SJCRH30 (cell line): ENCODE data around the gene TP63. TPM values are rescaled to one million over a fixed set of nuclear protein-coding genes. Genes with fewer than 3 reads are reported as not detected.
"Not testable (repeated sequence)": the region's sequence is repeated elsewhere in the genome, so short reads cannot be mapped to it uniquely, and the experiment has no call there.

Experiments used
- DNase-seq, 2 experiments: peaks; one replicate each; pipeline ENCODE4 v3.0.0-alpha.2; 2015 to 2020
- H3K27ac ChIP-seq: fragments of 250-450 bp; sonication (Bioruptor Pico); 2 replicates; pipeline ENCODE4 v1.5.1; 2020; ENCODE audit warnings: mild to moderate bottlenecking, moderate library complexity
- H3K27me3 ChIP-seq: fragments of 250-450 bp; sonication (Bioruptor Pico); 2 replicates; pipeline ENCODE4 v1.5.1; 2020; ENCODE audit warnings: mild to moderate bottlenecking, moderate library complexity
- H3K36me3 ChIP-seq: fragments of 250-450 bp; sonication (Bioruptor Pico); 2 replicates; pipeline ENCODE4 v1.5.1; 2020; ENCODE audit warnings: mild to moderate bottlenecking, moderate library complexity
- H3K4me1 ChIP-seq: fragments of 250-450 bp; sonication (Bioruptor Pico); 2 replicates; pipeline ENCODE4 v1.5.1; 2020; ENCODE audit warnings: mild to moderate bottlenecking, moderate library complexity
- H3K4me3 ChIP-seq: fragments of 250-450 bp; sonication (Bioruptor Pico); 2 replicates; pipeline ENCODE4 v1.5.1; 2020; ENCODE audit warnings: mild to moderate bottlenecking, moderate library complexity
- H3K9me3 ChIP-seq: fragments of 250-450 bp; sonication (Bioruptor Pico); replicated peaks from 2 replicates; pipeline ENCODE4 v1.5.1; 2020; ENCODE audit warnings: mild to moderate bottlenecking, moderate library complexity
- total RNA-seq: library from RNA; depleted of rRNA; stranded (reverse); fragments of >200 nt; shearing (Covaris generic); gene quantifications from 2 replicates; pipeline ENCODE4 v1.2.3, GENCODE V29; 2014

The TP63 gene
- total RNA-seq, 1 experiment from 2014 or later = 1.1 TPM

DNA sequence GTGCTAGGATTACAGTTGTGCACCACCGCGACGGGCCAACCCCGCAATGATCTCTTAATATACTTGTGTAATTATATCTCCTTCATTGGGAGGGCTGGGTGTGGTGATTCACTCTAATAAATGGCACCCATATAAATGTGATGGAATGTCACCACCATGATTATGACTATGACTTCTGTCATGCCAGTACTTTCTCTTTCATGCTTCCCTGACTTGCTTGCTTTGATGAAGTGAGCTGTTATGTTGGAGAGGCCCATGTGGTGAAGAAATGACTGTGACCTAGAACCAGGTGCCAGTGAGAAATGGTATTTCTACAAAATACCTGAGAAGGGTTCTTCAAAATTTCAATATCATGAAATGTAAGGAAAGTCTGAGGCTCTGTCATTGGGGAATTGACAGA lies 24.4 kb upstream of the TP63 start:
- Histone ChIP-seq H3K9me3 (no peaks in the 10 kb centered on the region), H3K36me3 (no peaks in the 10 kb centered on the region), H3K27ac (no peak overlapping the region), H3K4me1 (no peaks in the 10 kb centered on the region), H3K4me3 (no peak overlapping the region), H3K27me3 (no peaks in the 10 kb centered on the region)
- no peak for DNase-seq

DNA sequence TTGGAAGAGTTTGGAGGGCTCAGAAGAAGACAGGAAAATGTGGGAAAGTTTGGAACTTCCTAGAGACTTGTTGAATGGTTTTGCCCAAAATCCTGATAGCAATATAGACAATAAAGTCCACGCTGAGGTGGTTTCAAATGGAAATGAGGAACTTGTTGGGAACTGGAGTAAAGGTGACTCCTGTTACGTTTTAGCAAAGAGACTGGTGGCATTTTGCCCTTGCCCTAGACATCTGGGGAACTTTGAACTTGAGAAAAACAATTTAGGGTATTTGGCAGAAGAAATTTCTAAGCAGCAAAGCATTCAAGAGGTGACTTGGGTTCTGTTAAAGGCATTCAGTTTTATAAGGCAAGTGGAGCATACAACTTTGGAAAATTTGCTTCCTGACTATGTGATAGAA lies 18.5 kb upstream of the TP63 start:
- not testable (repeated sequence) for H3K36me3 ChIP-seq, H3K4me3 ChIP-seq, DNase-seq, H3K27ac ChIP-seq, H3K4me1 ChIP-seq, H3K27me3 ChIP-seq, H3K9me3 ChIP-seq

DNA sequence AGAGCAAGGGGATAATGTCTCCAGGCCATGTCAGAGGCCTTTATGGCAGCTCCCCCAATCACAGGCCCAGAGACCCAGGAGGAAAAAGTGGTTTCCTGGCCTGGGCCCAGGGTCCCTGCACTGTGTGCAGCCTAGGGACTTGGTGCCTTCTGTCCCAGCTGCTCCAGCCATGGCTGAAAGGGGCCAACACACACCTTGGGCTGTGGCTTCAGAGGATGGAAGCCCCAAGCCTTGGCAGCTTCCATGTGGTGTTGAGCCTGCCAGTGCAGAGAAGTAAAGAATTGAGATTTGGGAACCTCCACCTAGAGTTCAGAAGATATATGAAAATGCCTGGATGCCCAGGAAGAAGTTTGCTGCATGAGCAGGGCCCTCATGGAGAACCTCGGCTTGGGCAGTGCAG lies 18.1 kb upstream of the TP63 start:
- no peaks in the 10 kb centered on the region for H3K27me3 ChIP-seq

DNA sequence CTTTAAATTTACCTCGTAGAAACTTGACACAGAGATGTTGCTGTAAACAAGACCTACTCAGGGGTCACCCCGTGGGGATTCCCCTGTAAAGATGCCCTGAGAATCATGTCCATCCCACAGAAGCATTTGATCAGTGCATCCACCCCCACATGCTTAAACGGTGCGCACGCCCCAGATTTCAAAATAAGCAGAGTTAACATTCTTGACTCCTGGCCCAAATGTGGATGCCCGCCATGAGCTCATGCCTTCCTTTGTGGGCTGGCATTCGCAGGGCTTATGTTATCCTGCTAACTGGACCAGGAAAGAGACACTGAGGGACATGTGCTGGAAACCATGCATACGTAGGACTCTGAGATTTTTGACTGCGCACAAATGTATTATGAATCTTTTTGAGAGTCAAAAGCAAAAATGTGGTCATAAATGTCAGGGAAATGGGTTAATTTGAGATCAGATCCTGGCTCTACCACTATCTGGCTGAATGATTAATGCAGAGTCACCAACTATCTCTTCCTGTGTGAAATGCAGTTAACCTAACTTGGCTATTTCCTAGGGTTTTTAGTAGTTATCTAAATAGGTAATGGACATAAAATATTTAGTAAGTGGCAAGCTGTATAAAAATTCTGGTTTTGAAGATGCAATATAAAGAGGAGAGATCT lies 9.1 kb upstream of the TP63 start:
- DNase-seq = no peak
- peak overlapping the region; percentile 27; the same call in 1 of the 2 replicates for H3K27ac ChIP-seq
- H3K36me3 ChIP-seq = no peaks in the 10 kb centered on the region
- H3K9me3 ChIP-seq = no peaks in the 10 kb centered on the region
- no peaks in the 10 kb centered on the region for H3K27me3 ChIP-seq
- H3K4me3 ChIP-seq = no peak overlapping the region
- H3K4me1 ChIP-seq = peaks cover 32% of the 10 kb centered on the region

More for the DNA sequence above, 18.1 kb upstream of the TP63 start:
- Histone ChIP-seq H3K9me3 (no peaks in the 10 kb centered on the region), H3K4me3 (no peak overlapping the region), H3K4me1 (0 out of 2 replicates have a peak, but pooled peaks cover 3% of the 10 kb centered on the region), H3K36me3 (no peaks in the 10 kb centered on the region), H3K27ac (no peak overlapping the region)
- DNase-seq = no peak

DNA sequence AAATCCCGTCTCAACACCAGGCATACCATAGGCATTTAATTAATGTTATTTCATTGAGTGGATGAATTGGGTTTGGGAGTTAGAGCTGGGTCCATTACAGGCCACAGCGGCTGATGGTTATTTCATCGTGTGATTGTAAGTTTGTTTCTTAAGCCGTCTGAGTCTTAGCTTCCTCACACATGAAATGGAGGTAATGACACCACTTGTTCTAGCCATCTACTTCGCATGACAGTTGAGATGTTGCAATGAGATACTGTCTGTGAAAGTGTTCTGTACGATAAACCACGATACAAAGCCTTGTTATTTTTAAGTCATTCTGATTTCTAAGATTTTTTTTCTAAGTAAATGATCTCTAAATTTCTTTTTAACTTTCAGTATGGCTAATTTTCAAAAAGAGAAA lies 8.6 kb upstream of the TP63 start:
- H3K4me3 ChIP-seq = no peak overlapping the region
- H3K36me3 ChIP-seq = no peaks in the 10 kb centered on the region
- H3K4me1 ChIP-seq = peaks cover 32% of the 10 kb centered on the region
- peak overlapping the region; percentile 27; the same call in 1 of the 2 replicates for H3K27ac ChIP-seq
- peak in 1 of 2 experiments; percentile 25 for DNase-seq
- H3K27me3 ChIP-seq = no peaks in the 10 kb centered on the region
- H3K9me3 ChIP-seq = no peaks in the 10 kb centered on the region

DNA sequence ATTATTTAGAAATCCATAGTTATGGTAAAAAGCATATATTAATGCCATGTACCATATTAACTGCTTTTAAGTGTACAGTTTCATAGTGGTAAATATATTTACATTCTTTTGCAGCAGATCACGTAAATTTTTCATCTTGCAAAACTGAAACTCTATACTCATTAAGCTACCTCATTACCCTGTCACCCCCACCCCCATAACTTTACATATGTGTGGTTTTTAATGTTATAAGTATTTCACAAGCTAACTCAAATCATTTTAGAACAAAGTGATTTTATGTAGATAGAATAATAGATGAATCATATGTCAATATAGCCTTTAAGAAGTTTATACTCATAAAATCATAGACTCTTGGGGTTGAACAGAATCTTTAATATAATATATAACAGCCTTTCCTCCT lies 7.1 kb upstream of the TP63 start:
- Histone ChIP-seq H3K9me3 (no peaks in the 10 kb centered on the region), H3K27ac (no peak overlapping the region), H3K4me1 (peaks cover 32% of the 10 kb centered on the region), H3K36me3 (no peaks in the 10 kb centered on the region), H3K27me3 (no peaks in the 10 kb centered on the region), H3K4me3 (no peak overlapping the region)
- DNase-seq = no peak

DNA sequence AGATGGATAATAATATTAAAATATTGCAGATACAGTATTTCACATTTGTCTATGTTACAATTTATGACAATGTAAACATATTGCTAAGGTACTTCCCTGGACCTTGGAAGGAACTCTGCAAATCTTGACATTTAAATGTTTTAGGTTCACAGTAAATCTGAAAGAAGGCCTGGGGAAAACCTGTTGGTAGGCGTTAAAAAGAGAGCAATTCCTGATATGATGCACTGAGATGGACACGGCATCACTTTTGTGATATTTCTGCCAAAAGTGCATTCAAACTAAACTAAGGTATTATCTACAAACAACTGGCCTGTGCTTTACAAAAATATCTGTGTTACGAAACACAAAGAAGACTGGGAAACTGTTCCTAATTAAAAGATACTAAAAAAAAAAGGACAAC lies 6.1 kb upstream of the TP63 start:
- H3K4me1 ChIP-seq = peaks cover 33% of the 10 kb centered on the region
- no peaks in the 10 kb centered on the region for H3K9me3 ChIP-seq
- no peak for DNase-seq
- no peaks in the 10 kb centered on the region for H3K27me3 ChIP-seq
- H3K4me3 ChIP-seq = no peak overlapping the region
- no peak overlapping the region for H3K27ac ChIP-seq
- no peaks in the 10 kb centered on the region for H3K36me3 ChIP-seq

DNA sequence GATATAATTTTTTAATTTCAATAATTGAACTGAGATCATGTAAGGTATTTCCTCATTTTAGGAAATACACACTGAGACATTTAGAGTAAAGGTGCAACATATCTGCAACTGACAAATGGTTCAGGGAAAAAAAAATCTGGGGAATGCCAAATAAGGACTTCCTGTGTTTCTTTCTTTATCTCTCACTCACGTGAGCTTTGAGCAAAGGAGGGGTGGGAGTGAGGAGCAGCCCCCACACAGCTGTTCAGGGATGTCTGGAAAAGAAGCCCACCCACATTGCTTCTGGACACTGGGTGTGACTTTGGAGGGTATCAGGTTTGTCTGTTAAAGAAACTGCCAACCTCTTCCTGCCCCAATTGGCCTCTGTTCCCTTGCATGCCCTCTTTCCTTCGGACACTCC lies 5.6 kb upstream of the TP63 start:
- peaks cover 36% of the 10 kb centered on the region for H3K4me1 ChIP-seq
- peak overlapping the region; percentile 65 for H3K27ac ChIP-seq
- H3K9me3 ChIP-seq = no peaks in the 10 kb centered on the region
- H3K36me3 ChIP-seq = no peaks in the 10 kb centered on the region
- no peaks in the 10 kb centered on the region for H3K27me3 ChIP-seq
- H3K4me3 ChIP-seq = no peak overlapping the region
- DNase-seq = peak; percentile 84 to 86

DNA sequence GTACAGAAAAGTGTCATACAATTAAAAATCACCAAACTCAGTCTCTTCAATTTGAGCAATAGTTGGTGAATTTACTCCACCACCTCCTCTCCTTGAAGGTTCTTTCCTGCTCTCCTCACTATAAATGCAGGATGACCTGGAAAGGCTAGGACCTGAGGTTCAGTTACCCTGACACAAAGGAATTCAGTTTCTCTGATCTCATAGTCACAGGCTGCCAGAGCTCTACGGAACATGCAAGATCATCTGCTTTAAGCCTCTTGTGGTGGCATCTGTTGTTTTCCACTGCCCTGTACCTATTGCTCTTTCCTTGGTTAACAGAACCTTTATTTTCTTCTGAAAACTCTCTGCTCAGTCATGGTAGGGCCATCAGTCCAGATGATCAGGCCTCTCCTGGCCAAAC lies 4.9 kb upstream of the TP63 start:
- no peaks in the 10 kb centered on the region for H3K27me3 ChIP-seq
- no peak overlapping the region for H3K4me3 ChIP-seq
- no peaks in the 10 kb centered on the region for H3K9me3 ChIP-seq
- peak; percentile 30 to 63 for DNase-seq
- H3K36me3 ChIP-seq = no peaks in the 10 kb centered on the region
- peak overlapping the region; percentile 65 for H3K27ac ChIP-seq
- peaks cover 36% of the 10 kb centered on the region for H3K4me1 ChIP-seq

DNA sequence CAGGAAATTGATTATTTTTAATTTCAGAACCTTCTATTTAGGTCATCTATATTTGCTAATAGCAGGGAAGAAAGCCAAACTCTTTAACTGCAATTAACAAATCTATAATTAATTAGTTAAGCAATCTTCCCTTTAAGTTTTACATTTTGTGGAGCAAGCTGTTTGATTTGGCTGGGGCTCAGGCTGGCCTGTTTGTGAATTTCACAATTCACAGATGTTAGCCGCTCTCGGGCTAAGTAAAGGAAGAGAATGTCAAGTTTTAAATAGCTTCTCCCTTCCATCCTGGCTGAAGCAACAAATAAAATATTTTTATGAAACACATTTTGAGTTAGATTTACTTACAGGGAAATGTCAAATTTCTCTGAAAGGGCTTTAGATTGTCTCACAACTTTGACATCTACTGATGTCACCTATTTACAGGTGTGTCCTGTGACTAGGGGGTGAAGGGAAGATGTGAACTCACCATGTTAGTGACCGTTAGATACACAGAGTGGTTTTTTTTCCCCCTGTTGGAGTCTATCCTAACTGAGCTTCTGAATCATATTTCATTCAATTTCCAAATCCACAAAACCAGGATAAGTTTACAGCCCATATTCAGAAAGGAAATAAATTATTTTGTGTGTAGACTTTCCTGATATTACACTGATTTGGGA lies 1.3 kb upstream of the TP63 start:
- H3K4me3 ChIP-seq = peak overlapping the region; percentile 51
- H3K27ac ChIP-seq = no peak overlapping the region; the same call in 1 of the 2 replicates
- no peaks in the 10 kb centered on the region for H3K9me3 ChIP-seq
- H3K36me3 ChIP-seq = no peaks in the 10 kb centered on the region
- no peaks in the 10 kb centered on the region for H3K27me3 ChIP-seq
- peaks cover 24% of the 10 kb centered on the region for H3K4me1 ChIP-seq
- DNase-seq = no peak

DNA sequence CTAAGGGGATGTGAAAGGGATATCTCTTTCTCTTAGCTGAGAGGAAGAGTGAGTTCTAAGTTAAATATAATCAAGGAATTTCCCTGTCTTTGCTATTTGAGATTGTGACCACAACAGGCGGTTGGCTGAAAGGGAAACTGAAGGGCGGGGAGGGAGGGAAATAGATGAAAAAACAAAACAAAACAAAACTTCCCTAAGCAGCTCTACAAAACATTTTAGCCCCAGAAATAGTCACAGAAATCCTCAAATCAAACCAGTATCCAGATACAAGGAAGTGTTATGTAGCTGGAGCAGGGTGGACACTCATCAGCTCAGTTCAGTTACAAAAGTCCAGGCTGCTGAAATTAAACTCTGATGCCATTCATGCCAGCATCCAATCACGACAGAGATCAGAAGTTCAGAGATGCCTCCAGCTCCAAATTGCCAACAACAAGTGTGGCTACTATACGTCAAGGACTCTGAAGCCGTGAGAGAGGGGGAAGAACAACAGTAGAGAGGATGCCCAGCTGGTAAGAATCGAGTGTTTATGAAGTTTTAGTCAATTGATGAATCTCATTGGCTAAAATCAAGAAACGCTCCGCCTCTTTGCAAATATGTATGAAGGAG lies 319 bp upstream of the TP63 start:
- H3K36me3 ChIP-seq = no peaks in the 10 kb centered on the region
- peak; percentile 8 to 62 for DNase-seq
- H3K9me3 ChIP-seq = no peaks in the 10 kb centered on the region
- no peaks in the 10 kb centered on the region for H3K27me3 ChIP-seq
- peaks cover 14% of the 10 kb centered on the region for H3K4me1 ChIP-seq
- H3K27ac ChIP-seq = peak overlapping the region; percentile 44
- H3K4me3 ChIP-seq = peak overlapping the region; percentile 51

DNA sequence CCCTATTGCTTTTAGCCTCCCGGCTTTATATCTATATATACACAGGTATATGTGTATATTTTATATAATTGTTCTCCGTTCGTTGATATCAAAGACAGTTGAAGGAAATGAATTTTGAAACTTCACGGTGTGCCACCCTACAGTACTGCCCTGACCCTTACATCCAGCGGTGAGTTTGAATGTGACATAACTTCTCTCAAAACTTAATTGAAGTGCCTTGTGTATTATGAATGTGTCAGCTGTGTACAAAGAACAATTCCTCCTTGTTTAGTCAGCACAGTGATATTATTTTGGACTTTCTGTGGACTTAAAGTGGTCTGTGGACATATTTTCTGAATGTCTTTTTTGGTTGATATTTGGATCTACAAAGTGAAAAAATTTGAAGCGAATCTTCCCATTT lies 220 bp downstream of the TP63 start:
- H3K9me3 ChIP-seq = no peaks in the 10 kb centered on the region
- peaks cover 9% of the 10 kb centered on the region for H3K4me1 ChIP-seq
- H3K27me3 ChIP-seq = no peaks in the 10 kb centered on the region
- DNase-seq = no peak
- peak overlapping the region; percentile 44 for H3K27ac ChIP-seq
- H3K36me3 ChIP-seq = no peaks in the 10 kb centered on the region
- peak overlapping the region; percentile 51 for H3K4me3 ChIP-seq

DNA sequence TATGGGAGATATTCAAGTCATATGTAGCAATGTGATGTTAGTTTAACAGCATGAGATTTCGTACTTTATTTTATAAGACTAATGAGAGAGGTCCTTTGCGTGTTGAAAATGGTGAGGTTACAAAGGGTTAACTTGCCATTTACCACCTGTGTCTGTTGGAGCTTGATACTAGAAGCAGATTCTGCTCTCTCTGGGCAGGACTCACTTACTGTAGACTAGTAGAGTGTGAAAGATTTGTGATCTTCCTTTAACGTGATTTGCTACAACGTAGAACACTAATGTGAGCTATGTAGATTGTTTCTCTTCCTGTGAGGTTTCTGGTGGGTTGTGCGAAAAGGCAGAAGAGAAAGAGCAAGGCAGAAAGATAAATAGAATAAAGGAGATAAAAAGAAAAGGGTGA lies 1.1 kb downstream of the TP63 start:
- H3K4me1 ChIP-seq = peaks cover 7% of the 10 kb centered on the region; the same call in 1 of the 2 replicates
- H3K9me3 ChIP-seq = no peaks in the 10 kb centered on the region
- no peak for DNase-seq
- H3K27me3 ChIP-seq = no peaks in the 10 kb centered on the region
- no peaks in the 10 kb centered on the region for H3K36me3 ChIP-seq
- no peak overlapping the region for H3K4me3 ChIP-seq
- no peak overlapping the region for H3K27ac ChIP-seq

DNA sequence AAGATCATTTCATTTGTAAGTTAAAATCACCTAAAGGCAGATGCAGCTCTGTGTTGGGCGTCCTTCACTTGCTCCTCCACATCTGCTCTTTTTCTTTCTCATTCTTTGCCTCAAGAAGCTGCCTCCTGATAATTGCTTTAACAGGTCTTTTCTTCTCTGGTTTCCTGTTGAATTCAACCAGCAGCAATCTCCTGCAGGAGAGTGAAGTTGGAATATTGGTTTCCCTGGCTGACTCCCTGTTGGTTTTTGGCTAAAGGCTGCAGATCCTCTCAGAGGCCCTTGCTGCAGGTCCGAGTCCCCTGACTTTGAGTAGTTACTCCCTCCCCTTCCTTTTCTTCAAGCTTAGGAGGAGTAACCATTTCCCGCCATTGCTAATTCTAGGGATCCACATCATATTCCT lies 4.2 kb downstream of the TP63 start:
- Histone ChIP-seq H3K27ac (no peak overlapping the region), H3K27me3 (no peaks in the 10 kb centered on the region), H3K4me3 (no peak overlapping the region), H3K9me3 (no peaks in the 10 kb centered on the region), H3K4me1 (peaks cover 3% of the 10 kb centered on the region; the same call in 1 of the 2 replicates), H3K36me3 (no peaks in the 10 kb centered on the region)
- no peak for DNase-seq

DNA sequence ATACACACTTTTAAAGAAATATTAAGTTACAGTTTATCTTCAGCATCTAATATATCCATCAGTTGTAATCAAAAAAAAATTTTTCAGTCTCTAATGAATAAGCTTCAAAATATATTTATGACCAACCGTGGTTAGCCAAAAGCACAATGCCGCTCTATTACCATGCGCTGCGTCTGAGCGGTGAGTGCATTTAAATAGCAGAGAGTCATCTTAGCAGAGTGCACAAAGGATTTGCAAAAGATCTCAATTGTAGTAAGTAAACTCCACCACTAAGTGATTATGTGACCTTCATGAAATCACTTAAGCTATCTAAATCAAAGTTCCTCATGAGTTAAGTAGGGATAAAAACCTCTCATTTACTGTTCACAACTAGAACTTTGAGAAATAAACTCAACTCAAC lies 4.9 kb downstream of the TP63 start:
- no peaks in the 10 kb centered on the region for H3K27me3 ChIP-seq
- H3K9me3 ChIP-seq = no peaks in the 10 kb centered on the region
- no peak overlapping the region for H3K4me3 ChIP-seq
- no peak for DNase-seq
- H3K36me3 ChIP-seq = no peaks in the 10 kb centered on the region
- H3K27ac ChIP-seq = no peak overlapping the region
- H3K4me1 ChIP-seq = peaks cover 3% of the 10 kb centered on the region; the same call in 1 of the 2 replicates
